Skeletal muscle tissue (tissue), 4 donors: ENCODE measurements around the gene ENDOG. TPM values are rescaled to one million over a fixed set of nuclear protein-coding genes. Genes with fewer than 3 reads are reported as not detected.

ENCODE experiments used
- H3K27ac ChIP-seq: one replicate; pipeline ENCODE4 v1.7.0; 2013; ENCODE audit warnings: mild to moderate bottlenecking, low read depth, low read length, inconsistent platforms
- H3K27me3 ChIP-seq, 3 donors: one replicate each; pipeline ENCODE4 v1.7.0; 2013; ENCODE audit warnings: low read length in 3 of 3; ENCODE audit not compliant: control insufficient read depth in 3 of 3, insufficient read depth in 3 of 3
- H3K36me3 ChIP-seq, 3 donors: one replicate each; pipeline ENCODE4 v1.7.0; 2013; ENCODE audit warnings: low read length in 3 of 3; ENCODE audit not compliant: control insufficient read depth in 3 of 3, insufficient read depth in 3 of 3
- H3K4me1 ChIP-seq, 3 donors: one replicate each; pipeline ENCODE4 v1.7.0; 2013; ENCODE audit warnings: low read length in 3 of 3, mild to moderate bottlenecking in 3 of 3; ENCODE audit not compliant: control insufficient read depth in 3 of 3, insufficient read depth in 3 of 3
- H3K4me3 ChIP-seq, 3 donors: one replicate each; pipeline ENCODE4 v1.7.0; 2013; ENCODE audit warnings: low read length in 3 of 3
- H3K9ac ChIP-seq, 3 donors: one replicate each; pipeline ENCODE4 v1.7.0; 2013; ENCODE audit warnings: low read length in 3 of 3, mild to moderate bottlenecking in 3 of 3, moderate library complexity in 2 of 3, low read depth in 1 of 3
- H3K9me3 ChIP-seq, 3 donors: one replicate each; pipeline ENCODE4 v1.7.0; 2013; ENCODE audit warnings: low read length in 3 of 3; ENCODE audit not compliant: control insufficient read depth in 3 of 3
- total RNA-seq: library from RNA; depleted of rRNA; stranded (reverse); fragments of >200 nt; gene quantifications from one replicate; pipeline ENCODE4 v1.2.3, GENCODE V29; 2014
- donor health status: Osteomylitis.

ENDOG gene
- total RNA-seq, 1 donor from 2014 or later = 19.3 TPM

DNA sequence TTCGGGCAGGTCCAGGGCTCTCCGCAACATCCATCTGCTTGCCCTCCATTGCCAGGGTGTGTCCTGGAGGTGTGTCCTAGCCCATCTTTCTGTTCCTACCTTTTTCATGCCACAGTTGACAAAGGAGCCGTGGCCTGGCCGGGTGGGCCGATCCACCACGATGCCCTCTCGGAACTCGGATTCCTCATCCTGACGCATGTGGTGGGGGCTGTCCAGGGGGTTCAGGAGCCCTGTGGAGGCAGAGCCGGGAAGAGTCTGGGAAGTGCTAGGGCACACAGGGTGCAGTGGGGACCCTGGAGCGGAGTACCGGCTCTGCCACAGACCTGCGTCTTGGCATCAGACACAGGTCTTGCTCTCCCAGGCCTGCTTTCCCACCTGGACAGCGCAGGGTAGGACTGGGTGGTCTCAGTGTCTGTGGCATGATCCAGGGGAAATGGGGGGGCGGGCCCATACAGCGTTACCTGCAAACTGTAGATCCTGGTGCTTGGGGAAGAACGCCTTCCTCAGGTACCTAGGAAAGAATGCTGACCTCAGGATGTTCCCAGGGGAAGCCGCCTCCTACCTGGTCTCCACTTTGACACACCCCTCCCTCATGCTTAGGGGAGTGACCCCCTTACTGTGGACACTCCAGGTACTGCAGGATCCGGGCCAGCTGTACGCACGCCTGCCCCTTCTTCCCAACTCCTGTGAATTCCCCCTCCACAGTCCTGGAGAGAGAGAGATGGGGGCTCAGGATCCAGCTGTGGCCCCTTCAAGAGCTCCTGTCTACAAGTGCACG lies 7.8 kb downstream of the ENDOG start:
- peaks cover 46 to 55% (median 47%) of the 10 kb centered on the region in 3 donors for H3K36me3 ChIP-seq
- H3K4me3 ChIP-seq = no peak overlapping the region
- peaks cover 15 to 23% (median 17%) of the 10 kb centered on the region in 3 donors for H3K4me1 ChIP-seq
- no peak overlapping the region for H3K27ac ChIP-seq
- H3K27me3 ChIP-seq = no peaks in the 10 kb centered on the region
- no peak overlapping the region for H3K9ac ChIP-seq
- H3K9me3 ChIP-seq = no peaks in the 10 kb centered on the region

DNA sequence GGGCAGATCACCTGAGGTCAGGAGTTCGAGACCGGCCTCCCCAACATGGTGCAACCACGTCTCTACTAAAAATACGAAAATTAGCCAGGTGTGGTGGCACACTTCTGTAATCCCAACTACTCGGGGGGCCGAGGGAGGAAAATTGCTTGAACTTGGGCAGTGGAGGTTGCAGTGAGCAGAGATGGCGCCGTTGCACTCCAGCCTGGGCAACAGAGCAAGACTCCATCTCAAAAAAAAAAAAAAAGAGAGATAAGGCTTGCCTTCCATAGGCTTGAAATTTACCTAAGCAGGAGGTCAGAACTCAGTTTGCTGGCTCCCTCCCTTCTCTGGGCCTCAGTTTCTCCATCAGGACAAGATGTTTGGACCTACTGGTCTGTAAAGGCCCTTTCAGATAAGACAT lies 10.0 kb downstream of the ENDOG start:
- Histone ChIP-seq H3K4me1 (peaks cover 12 to 18% (median 15%) of the 10 kb centered on the region in 3 donors), H3K4me3 (no peak overlapping the region), H3K27me3 (no peaks in the 10 kb centered on the region), H3K9me3 (no peaks in the 10 kb centered on the region), H3K36me3 (peaks cover 35 to 40% (median 35%) of the 10 kb centered on the region in 3 donors), H3K27ac (no peak overlapping the region), H3K9ac (peak overlapping the region in 1 of 3 donors; percentile 78)

DNA sequence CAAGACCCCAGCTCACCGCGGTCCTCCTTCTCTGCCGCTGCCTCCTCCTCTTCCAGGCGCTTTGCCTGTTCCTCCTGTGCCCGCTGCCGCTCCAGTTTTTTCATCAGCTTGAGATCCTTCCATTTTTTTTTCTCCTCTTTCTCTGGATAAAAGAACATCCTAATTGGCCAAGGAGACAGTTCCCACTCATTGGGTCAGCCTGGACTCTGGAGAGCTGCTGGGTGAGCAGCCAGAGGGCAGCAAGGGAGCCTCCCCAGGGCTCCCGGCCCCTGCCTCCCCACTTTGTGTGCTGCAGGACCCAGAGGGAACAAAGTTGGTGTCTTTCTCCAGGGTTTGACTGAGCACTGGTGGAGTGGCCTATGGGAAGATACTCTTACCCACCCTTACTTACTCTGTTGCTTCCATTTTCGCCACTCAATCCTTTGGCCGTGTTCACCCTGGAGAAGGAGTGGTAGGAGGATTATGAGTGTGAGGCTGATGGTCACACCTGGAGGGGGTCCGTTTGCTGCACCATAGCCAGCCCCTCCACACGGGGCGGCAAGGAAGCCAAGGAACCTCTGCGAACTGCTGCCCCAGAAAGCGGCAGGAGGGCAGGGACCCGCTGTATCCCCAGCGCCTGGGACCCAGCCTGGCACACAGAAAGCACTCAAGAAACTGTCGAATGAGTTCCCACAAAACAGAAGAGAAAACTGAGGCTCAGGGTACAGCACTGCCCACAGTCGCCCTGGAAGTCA lies 10.6 kb downstream of the ENDOG start:
- Histone ChIP-seq H3K9me3 (no peaks in the 10 kb centered on the region), H3K4me3 (peak overlapping the region; percentile 82 to 89 (median 85)), H3K27ac (no peak overlapping the region), H3K9ac (peak overlapping the region; percentile 78 to 91 (median 87)), H3K4me1 (peaks cover 12 to 18% (median 15%) of the 10 kb centered on the region in 3 donors), H3K36me3 (peaks cover 32 to 36% (median 36%) of the 10 kb centered on the region in 3 donors), H3K27me3 (no peaks in the 10 kb centered on the region)

GRCh38 chr9:128829477-128830251 lies 11.4 kb downstream of the ENDOG start, which contains the start of gene SPOUT1:
Gene SPOUT1 (minus strand): TSS chr9:128829794. CDS start chr9:128829780, 14 bp downstream.
- Histone ChIP-seq H3K4me3 (peak within 1 kb of the TSS; percentile 82 to 89 (median 85)), H3K4me1 (peaks cover 12 to 18% (median 15%) of the 10 kb centered on the region in 3 donors), H3K9me3 (no peaks in the 10 kb centered on the region), H3K36me3 (peaks cover 27 to 28% (median 28%) of the 10 kb centered on the region in 3 donors), H3K27me3 (no peaks in the 10 kb centered on the region), H3K27ac (no peak within 1 kb of the TSS), H3K9ac (peak within 1 kb of the TSS; percentile 78 to 91 (median 87))

GRCh38 chr9:128833696-128834095 lies 15.4 kb downstream of the ENDOG start:
- Histone ChIP-seq H3K36me3 (peaks cover 16 to 29% (median 24%) of the 10 kb centered on the region in 3 donors), H3K9me3 (no peaks in the 10 kb centered on the region), H3K9ac (no peak overlapping the region), H3K27ac (no peak overlapping the region), H3K4me1 (peaks cover 11 to 12% (median 12%) of the 10 kb centered on the region in 3 donors), H3K4me3 (no peak overlapping the region), H3K27me3 (no peaks in the 10 kb centered on the region)

DNA sequence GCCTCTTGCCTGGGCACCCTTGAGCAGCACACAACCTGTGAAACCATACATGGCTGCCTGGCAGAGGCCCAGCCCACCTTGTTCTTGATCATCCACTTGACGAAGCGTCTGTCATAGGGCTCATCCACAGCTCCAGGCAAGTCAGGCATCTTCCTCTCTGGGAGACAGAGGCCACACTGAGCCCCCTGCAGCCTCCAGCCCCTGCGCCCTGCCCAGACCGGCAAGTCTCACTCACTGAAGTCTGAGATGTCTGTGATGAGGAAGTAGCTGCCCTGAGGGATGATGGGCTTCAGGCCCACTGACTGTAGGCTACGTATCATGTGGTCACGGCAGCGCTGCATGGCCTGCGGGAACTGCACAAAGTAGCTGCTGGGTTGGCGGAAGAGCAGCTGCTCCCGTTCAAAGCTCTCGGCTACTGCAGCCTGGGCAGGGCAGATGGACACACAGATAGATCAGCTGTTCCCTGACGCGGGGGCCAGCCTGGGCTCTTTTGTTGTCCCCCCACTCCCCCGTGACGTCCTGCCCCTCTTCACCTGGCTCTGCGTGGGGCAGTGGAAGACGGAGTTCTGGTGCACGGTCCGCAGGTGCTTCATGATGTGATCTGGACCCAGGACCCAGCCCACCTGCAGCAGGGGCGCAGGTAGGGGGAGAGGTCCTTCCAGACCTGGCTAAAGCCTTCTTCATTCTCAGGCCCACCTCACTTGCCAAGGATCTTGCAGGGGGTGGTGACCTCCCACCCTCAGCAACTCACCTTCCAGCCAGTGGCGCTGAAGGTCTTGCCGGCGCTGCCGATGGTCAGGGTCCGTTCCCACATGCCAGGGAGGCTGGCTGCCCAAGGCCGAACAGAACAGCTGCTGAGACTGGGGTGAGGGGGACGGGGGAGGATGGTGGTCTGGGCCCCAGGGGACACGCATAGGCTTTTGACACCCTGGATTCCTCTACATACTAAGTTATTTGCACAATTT lies 17.2 kb downstream of the ENDOG start:
- Histone ChIP-seq H3K27ac (no peak overlapping the region), H3K4me1 (no peaks in the 10 kb centered on the region)

GRCh38 chr9:128836509-128837145 lies 18.3 kb downstream of the ENDOG start:
- Histone ChIP-seq H3K9me3 (no peaks in the 10 kb centered on the region), H3K27ac (no peak overlapping the region), H3K4me3 (no peak overlapping the region), H3K36me3 (peaks cover 16 to 29% (median 25%) of the 10 kb centered on the region in 3 donors), H3K9ac (no peak overlapping the region), H3K4me1 (no peaks in the 10 kb centered on the region), H3K27me3 (no peaks in the 10 kb centered on the region)

More for the DNA sequence above, 17.2 kb downstream of the ENDOG start:
- Histone ChIP-seq H3K36me3 (peaks cover 16 to 29% (median 25%) of the 10 kb centered on the region in 3 donors), H3K4me3 (no peak overlapping the region), H3K9me3 (no peaks in the 10 kb centered on the region), H3K9ac (no peak overlapping the region), H3K27me3 (no peaks in the 10 kb centered on the region)

- Histone ChIP-seq H3K27me3 (no peaks in the 10 kb centered on the region), H3K36me3 (peaks cover 8 to 31% (median 28%) of the 10 kb centered on the region in 3 donors)
These were observed 20.0 kb downstream of the ENDOG start for GRCh38 chr9:128838338-128838737.

More at GRCh38 chr9:128838338-128838737, 20.0 kb downstream of the ENDOG start:
- Histone ChIP-seq H3K9me3 (no peaks in the 10 kb centered on the region), H3K4me1 (no peaks in the 10 kb centered on the region), H3K9ac (no peak overlapping the region), H3K4me3 (no peak overlapping the region), H3K27ac (no peak overlapping the region)
